Fibroblast of skin of left biceps (primary cell): ENCODE measurements around the gene MOGAT3.

Experiments used
- DNase-seq, 2 experiments: peaks; one replicate each; pipeline ENCODE4 v3.0.0-alpha.2; 2013; ENCODE audit warnings: low read depth in 2 of 2

Gene MOGAT3

GRCh38 chr7:101200862-101201599 lies at the start of gene MOGAT3:
Gene MOGAT3, minus strand, starts transcription at chr7:101201036. Its CDS starts 182 bp downstream, at chr7:101200854.
- DNase-seq = no peak

- no peak for DNase-seq
These were observed 49.5 kb upstream of the MOGAT3 start for GRCh38 chr7:101250324-101250723.

GRCh38 chr7:101248276-101248675 lies 47.4 kb upstream of the MOGAT3 start:
- DNase-seq = no peak

GRCh38 chr7:101245147-101245668 lies 44.4 kb upstream of the MOGAT3 start:
- DNase-seq = no peak

GRCh38 chr7:101244375-101245146 lies 43.7 kb upstream of the MOGAT3 start, which contains the start of gene FIS1:
Gene FIS1, minus strand, starts transcription at chr7:101245081. Its CDS starts 77 bp downstream, at chr7:101245004.
- peak; percentile 55 to 63 for DNase-seq

- DNase-seq = no peak
These were observed 43.0 kb upstream of the MOGAT3 start for GRCh38 chr7:101243646-101244374.

GRCh38 chr7:101241443-101242349 lies 40.9 kb upstream of the MOGAT3 start:
- DNase-seq = no peak

GRCh38 chr7:101241015-101241363 lies 40.2 kb upstream of the MOGAT3 start:
- DNase-seq = no peak

GRCh38 chr7:101240226-101241014 lies 39.6 kb upstream of the MOGAT3 start:
- no peak for DNase-seq

GRCh38 chr7:101239951-101240220 lies 39.0 kb upstream of the MOGAT3 start:
- no peak for DNase-seq

GRCh38 chr7:101239191-101239950 lies 38.5 kb upstream of the MOGAT3 start:
- DNase-seq = no peak

GRCh38 chr7:101238226-101239182 lies 37.7 kb upstream of the MOGAT3 start:
- DNase-seq = no peak

- peak; percentile 22 to 23 for DNase-seq
These were observed 36.6 kb upstream of the MOGAT3 start, which contains the start of gene CLDN15 for GRCh38 chr7:101237206-101238067. Gene CLDN15, minus strand, starts transcription at chr7:101237802. Its CDS starts 221 bp downstream, at chr7:101237581.

GRCh38 chr7:101236292-101236835 lies 35.5 kb upstream of the MOGAT3 start:
- no peak for DNase-seq

- no peak for DNase-seq
These were observed 34.7 kb upstream of the MOGAT3 start for GRCh38 chr7:101235522-101235921.

- no peak for DNase-seq
These were observed 34.2 kb upstream of the MOGAT3 start for GRCh38 chr7:101235050-101235449.

- DNase-seq = no peak
These were observed 33.8 kb upstream of the MOGAT3 start for GRCh38 chr7:101234636-101235035.
